Right lobe of liver (tissue), 6 donors: ENCODE data around the gene RBFOX2. TPM values are rescaled to one million over a fixed set of nuclear protein-coding genes. Genes with fewer than 3 reads are reported as not detected.
"Not testable (repeated sequence)": the region's sequence is repeated elsewhere in the genome, so short reads cannot be mapped to it uniquely, and the experiment has no call there.

Source experiments
- ATAC-seq, 4 donors: fragments of 200-7000 bp; cut with Tn5 transposase; one replicate each; pipeline ENCODE4 v1.9.1; 2020; ENCODE audit warnings: mild to moderate bottlenecking in 4 of 4, moderate library complexity in 4 of 4
- DNase-seq, 3 donors: peaks; one replicate each; pipeline ENCODE4 v3.0.0-alpha.2; 2020
- H3K27ac ChIP-seq, 3 donors: fragments of 200-600 bp; one replicate each; pipeline ENCODE4 v1.8.0; 2022
- H3K27me3 ChIP-seq, 2 donors: fragments of 200-600 bp; one replicate each; pipeline ENCODE4 v1.8.0; 2022
- H3K36me3 ChIP-seq, 4 donors: fragments of 200-600 bp; sonication (generic) in 1 of 4; one replicate each; pipeline versions ENCODE4 v1.5.1 to v1.8.0; 2017 to 2022; ENCODE audit warnings: control low read depth in 1 of 4
- H3K4me1 ChIP-seq, 4 donors: fragments of 200-600 bp; sonication (generic) in 1 of 4; one replicate each; pipeline versions ENCODE4 v1.5.1 to v1.8.0; 2017 to 2022; ENCODE audit warnings: control low read depth in 1 of 4
- H3K4me3 ChIP-seq, 3 donors: fragments of 200-600 bp; one replicate each; pipeline ENCODE4 v1.8.0; 2022
- H3K9me3 ChIP-seq, 4 donors: fragments of 200-600 bp; sonication (generic) in 1 of 4; one replicate each; pipeline versions ENCODE4 v1.5.1 to v1.8.0; 2017 to 2022; ENCODE audit warnings: control low read depth in 1 of 4
- CTCF ChIP-seq, 4 donors: fragments of 200-600 bp in 3 of 4; fragments of 450-650 bp in 1 of 4; IDR thresholded peaks; one replicate each; pipeline versions ENCODE4 v1.5.1 to v1.8.0; 2016 to 2022; ENCODE audit warnings: antibody characterized with exemption in 4 of 4, mild to moderate bottlenecking in 2 of 4
- POLR2A ChIP-seq: fragments of 450-650 bp; IDR thresholded peaks from one replicate; pipeline ENCODE4 v1.6.1; 2017; ENCODE audit warnings: antibody characterized with exemption, mild to moderate bottlenecking
- WGBS: methylation state at CpG from one replicate; pipeline ENCODE4 v1.1.6; 2018; ENCODE audit warnings: low coverage, low lambda C conversion rate; ENCODE audit not compliant: insufficient coverage; ENCODE audit errors: missing lambda C conversion rate; 5-methylcytosine and 5-hydroxymethylcytosine counted together
- intact Hi-C, 2 donors: fragments of 100-400 bp; cut with DNase I; formaldehyde crosslinking; loops; one replicate each; pipeline versions ENCODE4 v1.11.2 to v1.14.1; 2022
- total RNA-seq, 6 experiments: library from RNA; depleted of rRNA in 2 of 6; stranded (reverse); fragments of >200 nt in 2 of 6; fragmentation: NEBNext Ultra II Directional in 3 of 6; extraction: Animal tissue kit (Norgen Biotek cat#: 25700) in 3 of 6; gene quantifications; one replicate each; pipeline versions ENCODE4 v1.1.0 to v1.2.4, GENCODE V29; 2016 to 2023
- donor health status: DM: no; HTN: yes; CAD: no.
- donor health status: DM: no; HTN: no; CAD: no.
- donor health status: DM: no; HTN: no; CAD: no.
- donor health status: DM: no; HTN: yes; CAD: no.
- donor health status: DM: no; HTN: yes; CAD: no.

The RBFOX2 gene
- total RNA-seq, 6 experiments from 2014 or later = 23.9 to 36.5 (median 29.5) TPM

DNA sequence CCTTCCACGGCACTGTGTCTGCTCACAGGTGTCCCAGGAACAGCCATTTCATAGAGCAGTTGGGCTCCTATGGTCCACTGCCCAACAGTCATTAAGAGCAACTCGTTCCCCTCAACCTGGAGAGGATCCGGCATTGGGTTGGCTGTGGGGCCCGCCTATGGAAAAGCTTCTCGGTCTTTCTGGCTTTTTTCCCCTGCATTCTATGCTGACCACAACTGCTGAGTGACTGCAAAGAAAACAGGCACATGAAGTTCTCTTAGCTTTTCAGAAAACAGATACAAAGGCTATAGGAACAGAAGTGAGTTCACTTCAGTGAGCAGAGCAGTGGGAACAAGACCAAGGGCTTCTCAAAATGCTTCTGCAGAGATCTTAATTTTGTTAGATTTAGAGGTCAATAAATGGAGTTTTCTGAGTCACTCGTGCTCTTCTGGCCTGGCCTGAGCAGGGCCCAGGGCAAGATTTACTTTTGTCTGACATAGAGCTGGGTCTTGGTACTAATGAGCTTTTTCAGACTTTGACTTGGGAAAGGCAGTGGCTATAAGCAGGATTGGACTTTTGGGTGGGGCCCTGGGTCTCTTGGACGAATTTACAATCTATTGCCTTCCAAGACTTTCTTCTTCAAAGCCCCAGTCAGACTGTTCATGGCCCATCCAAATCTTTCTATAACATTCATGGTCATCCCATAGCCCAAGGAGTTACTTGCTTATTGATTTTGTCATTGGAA, 324.6 kb downstream of the RBFOX2 start:
- H3K36me3 ChIP-seq = no peaks in the 10 kb centered on the region
- no peaks in the 10 kb centered on the region for H3K9me3 ChIP-seq
- 62% methylated on average over 2 of the region's 7 CpGs for WGBS
- no peak for DNase-seq
- intact Hi-C loops = no loop called here
- H3K4me1 ChIP-seq = peaks cover 0 to 4% (median 1%) of the 10 kb centered on the region in 4 donors
- H3K27me3 ChIP-seq = no peaks in the 10 kb centered on the region
- no peak overlapping the region for H3K27ac ChIP-seq
- TF ChIP-seq CTCF (IDR thresholded peaks at IDR 0.05) (no peak), POLR2A (no peak)
- no peak overlapping the region for H3K4me3 ChIP-seq
- ATAC-seq = no peak

GRCh38 chr22:35699852-35700251, 328.8 kb downstream of the RBFOX2 start:
- H3K9me3 ChIP-seq, intact Hi-C loops, H3K36me3 ChIP-seq, H3K27ac ChIP-seq, H3K27me3 ChIP-seq, H3K4me1 ChIP-seq, DNase-seq, ATAC-seq, H3K4me3 ChIP-seq: not testable (repeated sequence)
- WGBS = 48% methylated on average over 2 of the region's 6 CpGs

DNA sequence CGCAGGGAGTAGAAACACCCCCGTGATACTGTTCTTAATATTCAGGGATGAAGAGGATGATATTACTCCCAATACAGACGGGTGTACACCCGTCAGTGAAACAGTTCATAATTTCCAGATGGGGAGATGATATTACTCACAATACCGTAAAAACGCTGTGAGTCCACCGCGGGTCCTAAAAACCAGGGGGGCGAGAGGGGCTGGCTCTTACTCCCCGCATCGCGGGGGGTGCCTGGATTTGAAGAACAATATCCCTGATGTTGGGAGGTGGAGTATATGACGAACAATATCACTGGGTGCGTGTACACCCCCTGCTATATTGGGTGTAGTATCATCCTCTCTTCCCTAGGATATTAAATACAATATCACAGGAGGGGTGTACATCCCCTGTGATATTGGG, 331.5 kb downstream of the RBFOX2 start:
- TF ChIP-seq POLR2A (no peak), CTCF (IDR thresholded peaks at IDR 0.05) (no peak)
- Histone ChIP-seq H3K27ac (no peak overlapping the region), H3K27me3 (no peaks in the 10 kb centered on the region), H3K36me3 (no peaks in the 10 kb centered on the region), H3K4me3 (no peak overlapping the region), H3K4me1 (no peaks in the 10 kb centered on the region), H3K9me3 (no peaks in the 10 kb centered on the region)
- DNase-seq = no peak
- ATAC-seq = no peak
- WGBS = 70% methylated on average over 10 of the region's 14 CpGs
- intact Hi-C loops = no loop called here

DNA sequence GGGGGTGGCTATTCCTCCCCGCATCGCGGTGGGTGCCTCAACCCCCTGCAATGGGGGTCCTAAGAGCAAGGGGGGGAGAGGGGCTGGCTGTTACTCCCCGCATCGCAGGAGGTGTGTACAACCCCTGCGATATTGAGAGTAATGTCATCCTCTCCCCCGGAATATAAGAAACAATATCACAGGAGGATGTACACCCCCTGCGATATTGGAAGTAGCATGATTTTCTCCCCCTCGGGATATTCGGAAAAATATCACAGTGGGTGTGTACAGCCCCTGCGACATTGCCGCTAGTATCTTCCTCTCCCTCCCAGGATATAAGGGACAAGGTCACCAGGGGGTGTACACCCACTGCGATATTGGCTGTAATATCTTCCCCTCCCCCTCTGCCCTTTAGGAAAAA, 333.4 kb downstream of the RBFOX2 start:
- no peak for TF ChIP-seq POLR2A
- no peak for TF ChIP-seq CTCF (IDR thresholded peaks at IDR 0.05)
- H3K9me3 ChIP-seq = no peaks in the 10 kb centered on the region
- no peaks in the 10 kb centered on the region for H3K36me3 ChIP-seq
- H3K27ac ChIP-seq = no peak overlapping the region
- ATAC-seq (no peak), DNase-seq (no peak)
- WGBS = 88% methylated on average over 4 of the region's 13 CpGs
- no peaks in the 10 kb centered on the region for H3K27me3 ChIP-seq
- no peak overlapping the region for H3K4me3 ChIP-seq
- no peaks in the 10 kb centered on the region for H3K4me1 ChIP-seq
- intact Hi-C loops = no loop called here

GRCh38 chr22:35690001-35690400, 338.6 kb downstream of the RBFOX2 start:
- no peak overlapping the region for H3K27ac ChIP-seq
- H3K27me3 ChIP-seq = no peaks in the 10 kb centered on the region
- H3K4me1 ChIP-seq = no peaks in the 10 kb centered on the region
- no peak for TF ChIP-seq POLR2A
- no peak for TF ChIP-seq CTCF (IDR thresholded peaks at IDR 0.05)
- WGBS = 13% methylated on average over 1 of the region's 1 CpG
- DNase-seq = no peak
- H3K9me3 ChIP-seq = no peaks in the 10 kb centered on the region
- intact Hi-C loops = no loop called here
- ATAC-seq = no peak
- H3K36me3 ChIP-seq = no peaks in the 10 kb centered on the region
- H3K4me3 ChIP-seq = no peak overlapping the region
